GM18508 (cell line): Measurements from ENCODE around the gene BCR.

Experiments used
- ATAC-seq: cut with Tn5 transposase; IDR thresholded peaks from one replicate; pipeline ENCODE4 v1.9.1; 2021; ENCODE audit warnings: moderate number of reproducible peaks; ENCODE audit not compliant: insufficient read depth, unreplicated experiment

Gene BCR

GRCh38 chr22:23149743-23150238 lies 30.5 kb upstream of the BCR start:
- no peak for ATAC-seq

- no peak for ATAC-seq
Observed at GRCh38 chr22:23150762-23151161, 29.5 kb upstream of the BCR start.

GRCh38 chr22:23151827-23152226 lies 28.5 kb upstream of the BCR start:
- ATAC-seq, result no peak

GRCh38 chr22:23152238-23153114 lies 27.8 kb upstream of the BCR start:
- ATAC-seq, result no peak

DNA sequence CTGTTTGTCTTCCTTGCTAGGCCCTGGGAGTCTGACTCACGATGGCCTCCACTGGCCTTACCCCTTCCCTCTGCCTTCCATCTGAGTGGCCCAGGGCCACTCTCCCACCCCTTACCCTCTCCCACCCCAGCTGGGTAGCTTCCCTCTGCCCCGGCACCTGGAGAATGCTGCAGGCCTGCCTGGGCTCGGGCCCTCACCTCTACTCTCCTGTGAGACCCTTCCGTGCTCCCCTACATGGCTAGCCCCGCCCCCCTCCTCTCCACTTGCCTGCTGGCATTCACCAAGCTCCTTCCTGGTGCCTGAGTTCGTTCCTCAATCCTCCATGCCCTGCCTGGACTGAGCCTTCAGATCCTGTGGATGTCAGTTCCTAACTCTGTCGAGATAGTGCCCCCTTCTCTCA lies 26.3 kb upstream of the BCR start:
- ATAC-seq, result no peak

DNA sequence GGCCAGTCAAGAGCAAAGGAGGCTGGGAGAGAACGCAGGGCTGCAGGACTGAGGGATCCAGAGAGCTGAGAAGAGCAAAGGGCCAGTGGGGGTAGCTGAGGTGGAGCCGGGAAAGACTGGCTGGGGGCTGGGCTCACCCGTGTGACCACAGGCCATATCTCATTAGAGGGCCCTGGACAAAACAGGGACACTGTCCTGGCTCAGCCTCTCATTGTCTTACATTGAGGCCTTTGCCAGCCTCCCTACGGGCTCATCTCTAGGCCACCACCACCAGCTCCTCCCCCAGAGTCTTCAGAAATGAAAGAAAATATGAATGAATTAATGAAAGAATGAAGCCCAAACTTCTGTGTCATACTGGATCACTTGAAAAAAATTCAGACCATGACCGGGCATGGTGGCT lies 25.8 kb upstream of the BCR start:
- no peak for ATAC-seq

DNA sequence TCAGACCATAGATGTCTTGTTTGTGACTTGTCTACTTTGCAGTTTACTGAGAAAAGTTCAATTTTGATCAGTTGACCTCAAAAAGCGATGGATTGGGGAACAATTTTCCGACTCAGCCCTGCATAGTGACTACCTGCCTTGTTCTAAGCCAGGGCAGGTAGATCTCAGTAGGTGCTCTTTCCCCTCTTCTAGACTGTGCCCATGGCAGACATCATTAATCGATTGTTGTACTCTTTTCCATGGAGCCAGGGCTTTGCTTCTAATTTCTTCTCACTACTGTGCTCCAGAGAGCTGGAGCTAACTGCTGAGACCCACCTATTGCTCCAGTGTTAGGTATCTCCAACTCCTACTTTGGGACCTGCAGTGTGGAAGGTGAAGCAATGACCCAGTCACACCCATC lies 25.2 kb upstream of the BCR start:
- no peak for ATAC-seq

DNA sequence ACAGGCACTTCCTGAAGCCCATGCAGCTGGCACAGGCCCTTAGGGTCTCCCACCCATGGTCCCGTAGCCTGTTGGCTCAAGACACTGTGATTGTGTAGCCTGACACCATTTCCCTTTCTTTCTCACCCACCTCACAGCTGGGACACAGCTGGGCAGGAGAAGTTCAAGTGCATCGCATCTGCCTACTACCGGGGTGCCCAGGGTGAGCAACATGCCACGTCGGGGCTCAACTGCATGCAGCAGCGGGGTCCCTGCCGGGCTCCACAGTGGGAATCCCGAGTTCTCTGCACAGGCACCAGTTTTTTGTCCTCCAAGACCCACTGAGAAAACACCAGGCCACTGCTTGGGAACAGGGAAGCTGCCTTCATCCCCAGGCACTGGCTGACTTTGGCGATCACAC lies 24.5 kb upstream of the BCR start:
- ATAC-seq, result no peak

GRCh38 chr22:23156286-23156685 lies 24.0 kb upstream of the BCR start:
- ATAC-seq, result no peak

GRCh38 chr22:23157560-23158515 lies 22.5 kb upstream of the BCR start:
- no peak for ATAC-seq

DNA sequence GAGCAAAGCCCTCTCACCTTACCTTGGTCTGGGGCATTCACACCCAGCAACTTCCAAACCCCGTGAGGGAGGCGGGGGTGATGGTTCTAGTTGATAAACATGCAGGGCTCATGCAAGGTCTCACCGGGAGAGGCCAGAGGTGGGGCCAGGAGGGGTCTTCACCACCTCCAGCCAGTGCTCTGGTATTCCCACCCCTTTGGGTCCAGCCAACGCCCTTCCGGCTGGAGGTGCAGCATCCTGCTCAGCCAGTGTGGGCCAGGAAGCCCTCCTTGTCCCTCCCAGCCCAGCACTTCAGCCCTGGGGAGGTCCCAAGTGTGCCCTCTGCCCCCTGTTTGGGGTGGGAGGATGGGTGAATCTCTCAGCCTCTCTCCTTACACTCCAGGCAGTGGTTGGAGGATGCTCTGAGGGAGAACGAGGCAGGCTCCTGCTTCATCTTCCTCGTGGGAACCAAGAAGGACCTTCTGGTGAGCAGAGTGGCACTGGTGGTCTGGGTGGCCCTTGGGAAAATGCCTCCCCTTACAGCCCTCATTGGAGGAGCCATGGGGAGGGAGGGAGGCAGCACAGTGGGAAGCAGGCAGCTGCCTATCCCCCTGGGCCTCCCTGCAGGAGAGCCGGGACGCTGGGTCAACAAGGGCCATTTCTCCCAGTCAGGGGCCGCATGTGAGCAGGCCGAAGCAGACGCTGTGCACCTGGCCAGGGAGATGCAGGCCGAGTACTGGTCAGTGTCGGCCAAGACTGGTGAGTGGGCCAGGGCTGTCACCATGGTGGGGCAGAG lies 21.6 kb upstream of the BCR start:
- no peak for ATAC-seq

DNA sequence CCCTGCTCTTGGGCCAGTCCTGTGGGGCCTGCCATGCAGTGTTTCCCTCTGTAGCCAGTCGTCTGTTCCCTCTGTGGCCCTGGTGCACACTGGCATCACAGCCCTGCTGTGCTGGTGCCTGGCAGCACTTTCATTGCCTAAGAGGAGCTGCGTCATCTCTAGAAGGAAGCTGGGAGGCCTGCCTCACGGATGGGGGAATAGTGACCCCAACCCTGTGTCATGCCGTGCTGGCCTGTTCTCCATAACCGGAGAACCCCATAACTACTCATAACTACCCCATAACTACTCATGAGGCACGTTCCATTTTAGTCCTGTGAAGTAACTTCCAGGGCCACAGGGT lies 21.0 kb upstream of the BCR start:
- ATAC-seq, result no peak

GRCh38 chr22:23161029-23161428 lies 19.3 kb upstream of the BCR start:
- ATAC-seq, result no peak

DNA sequence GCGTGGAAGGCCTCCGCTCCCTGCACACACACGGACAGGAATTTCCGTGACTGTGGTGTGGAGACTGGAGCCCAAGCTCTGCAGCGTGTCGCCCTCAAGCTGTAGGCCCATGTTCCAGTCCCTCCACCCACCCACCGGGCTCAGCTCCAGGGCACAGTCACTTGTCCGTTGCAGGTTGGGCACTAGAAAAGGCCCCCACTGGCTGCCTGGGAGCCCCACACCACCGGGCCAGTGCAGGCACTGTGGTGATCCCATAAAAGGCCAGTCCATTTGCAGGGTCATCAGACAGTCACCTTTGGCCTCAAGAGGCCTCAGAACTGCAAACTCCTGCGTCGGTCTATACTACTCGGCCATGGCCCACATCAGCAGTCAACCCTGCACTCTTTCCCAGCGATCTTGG lies 18.7 kb upstream of the BCR start:
- no peak for ATAC-seq

GRCh38 chr22:23163665-23164064 lies 16.6 kb upstream of the BCR start:
- no peak for ATAC-seq

GRCh38 chr22:23164091-23164490 lies 16.2 kb upstream of the BCR start:
- no peak for ATAC-seq

DNA sequence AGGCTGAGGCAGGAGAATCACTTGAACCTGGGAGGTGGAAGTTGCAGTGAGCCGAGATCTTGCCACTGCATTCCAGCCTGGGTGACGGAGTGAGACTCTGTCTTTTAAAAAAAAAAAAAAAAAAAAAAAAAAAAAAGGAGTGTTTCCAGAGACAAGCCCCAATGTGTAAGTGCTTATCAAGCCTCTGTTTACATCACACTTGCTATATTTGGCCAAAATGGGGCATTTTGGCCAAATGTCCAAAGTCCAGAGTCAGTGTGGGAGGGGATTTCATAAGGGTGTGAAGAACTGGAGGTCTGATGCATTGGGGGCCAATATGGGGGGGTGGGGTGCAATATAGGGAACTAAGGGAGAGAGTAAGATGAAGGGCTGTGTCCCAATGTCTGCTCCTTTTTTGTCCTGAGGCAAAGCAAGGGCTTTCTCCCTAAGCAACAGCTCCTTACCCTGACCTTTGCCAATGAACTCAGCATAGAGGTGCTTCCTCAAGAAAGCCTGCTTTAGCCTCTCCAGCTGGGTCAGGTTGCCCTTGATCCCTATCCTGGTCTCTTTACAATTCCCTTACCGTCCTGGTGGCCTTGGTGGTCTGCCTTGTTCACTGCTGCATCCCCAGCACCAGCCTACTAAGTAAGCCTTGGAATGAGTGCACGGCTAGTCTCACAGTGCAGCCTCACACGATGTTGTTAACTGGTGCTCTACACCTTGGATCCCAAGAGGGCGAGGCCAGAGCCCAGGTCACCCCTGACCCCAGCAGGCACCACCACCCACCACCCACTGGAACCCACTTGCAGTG lies 14.1 kb upstream of the BCR start:
- ATAC-seq, result no peak

GRCh38 chr22:23166841-23167616 lies 13.3 kb upstream of the BCR start:
- no peak for ATAC-seq
